HG02852 (cell line): ENCODE data around the gene DNAL1.
"Not testable (repeated sequence)": the region's sequence is repeated elsewhere in the genome, so short reads cannot be mapped to it uniquely, and the experiment has no call there.

Source experiments
- ATAC-seq: cut with Tn5 transposase; IDR thresholded peaks from one replicate; pipeline ENCODE4 v1.9.1; 2021; ENCODE audit warnings: mild to moderate bottlenecking, moderate library complexity; ENCODE audit not compliant: unreplicated experiment

DNAL1 gene

GRCh38 chr14:73644531-73645247 lies at the start of gene DNAL1:
TSS of gene DNAL1 (plus strand) at chr14:73644986. CDS start at chr14:73645040, 54 bp downstream.
- peak; percentile 96 for ATAC-seq

DNA sequence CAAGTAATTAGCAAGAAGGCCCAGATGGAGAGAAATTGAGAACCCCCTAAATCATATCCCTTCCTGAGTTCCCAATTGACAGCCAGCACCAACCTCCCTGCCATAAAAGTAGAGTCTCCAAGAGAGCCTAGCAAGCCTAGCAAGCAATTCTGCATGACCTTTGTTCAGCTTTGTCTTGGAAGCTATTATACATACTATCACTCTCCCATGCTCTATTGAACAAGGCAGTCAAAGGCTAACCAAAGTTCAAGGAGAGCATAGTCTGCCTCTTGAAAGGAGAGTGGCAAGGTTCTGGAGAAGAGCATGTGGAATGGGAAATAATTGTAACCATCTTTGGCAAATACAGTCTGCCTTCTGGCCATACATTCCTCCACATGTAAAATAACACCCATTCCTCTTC lies 45.3 kb upstream of the DNAL1 start:
- no peak for ATAC-seq

- ATAC-seq = no peak
Observed at GRCh38 chr14:73602994-73603393, 41.8 kb upstream of the DNAL1 start.

- no peak for ATAC-seq
Observed at GRCh38 chr14:73606271-73606670, 38.5 kb upstream of the DNAL1 start.

DNA sequence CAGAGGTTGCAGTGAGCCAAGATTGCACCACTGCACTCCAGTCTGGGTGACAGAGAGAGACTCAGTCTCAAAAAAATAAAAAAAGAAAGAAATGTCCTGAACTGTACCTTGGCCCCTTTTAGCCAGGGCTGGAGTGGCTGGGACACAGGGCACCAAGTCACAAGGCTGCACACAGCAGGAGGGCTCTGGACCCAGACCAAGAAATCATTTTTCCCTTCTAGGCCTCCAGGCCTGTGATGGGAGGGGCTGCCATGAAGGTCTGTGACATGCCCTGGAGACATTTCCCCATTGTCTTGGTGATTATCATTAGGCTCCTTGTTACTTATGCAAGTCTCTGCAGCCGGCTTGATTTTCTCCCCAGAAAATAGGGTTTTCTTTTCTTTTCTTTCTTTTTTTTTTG lies 37.5 kb upstream of the DNAL1 start:
- no peak for ATAC-seq

DNA sequence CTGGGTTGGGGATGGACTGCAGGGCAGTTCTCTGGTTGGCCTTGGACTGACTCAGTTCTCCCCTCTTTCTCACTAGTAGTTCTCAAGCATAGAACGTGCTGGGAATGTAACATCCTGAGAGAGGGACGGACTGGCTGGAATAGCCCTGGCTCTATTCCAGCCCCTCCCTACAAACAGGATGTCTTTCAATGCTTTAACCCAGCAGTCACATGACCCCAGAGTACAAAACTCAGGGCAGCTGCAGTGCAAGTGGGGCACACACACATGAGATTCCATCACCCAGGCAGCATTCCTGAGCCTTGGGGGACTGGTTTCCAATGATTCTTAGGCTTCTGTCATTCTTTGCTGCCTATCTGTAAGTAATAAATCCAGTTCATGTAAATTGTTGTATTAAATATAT lies 34.1 kb upstream of the DNAL1 start:
- no peak for ATAC-seq

DNA sequence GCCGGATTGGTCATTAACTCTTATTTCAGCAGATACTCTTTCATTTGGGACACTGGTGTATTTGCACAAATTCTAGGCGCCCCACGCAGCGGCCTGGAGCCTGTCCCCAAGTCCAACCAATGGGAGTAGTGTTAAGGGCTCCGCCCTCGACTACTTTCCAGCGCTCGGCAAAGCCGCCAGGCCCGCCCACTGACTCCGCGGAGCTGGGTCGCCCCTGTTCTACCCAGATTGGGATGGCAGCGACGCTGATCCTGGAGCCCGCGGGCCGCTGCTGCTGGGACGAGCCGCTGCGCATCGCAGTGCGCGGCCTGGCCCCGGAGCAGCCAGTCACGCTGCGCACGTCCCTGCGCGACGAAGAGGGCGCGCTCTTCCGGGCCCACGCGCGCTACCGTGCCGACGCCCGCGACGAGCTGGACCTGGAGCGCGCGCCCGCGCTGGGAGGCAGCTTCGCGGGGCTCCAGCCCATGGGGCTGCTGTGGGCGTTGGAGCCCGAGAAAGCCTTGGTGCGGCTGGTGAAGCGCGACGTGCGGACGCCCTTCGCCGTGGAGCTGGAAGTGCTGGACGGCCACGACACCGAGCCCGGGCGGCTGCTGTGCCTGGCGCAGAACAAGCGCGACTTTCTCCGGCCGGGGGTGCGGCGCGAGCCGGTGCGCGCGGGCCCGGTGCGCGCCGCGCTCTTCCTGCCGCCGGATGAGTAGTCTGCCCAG lies 32.3 kb upstream of the DNAL1 start, which contains the start of gene ACOT6:
Gene ACOT6, plus strand, starts transcription at position 179 of the 707 bp plus-strand sequence. Its CDS starts 55 bp downstream, at position 234.
- ATAC-seq = peak; percentile 76

DNA sequence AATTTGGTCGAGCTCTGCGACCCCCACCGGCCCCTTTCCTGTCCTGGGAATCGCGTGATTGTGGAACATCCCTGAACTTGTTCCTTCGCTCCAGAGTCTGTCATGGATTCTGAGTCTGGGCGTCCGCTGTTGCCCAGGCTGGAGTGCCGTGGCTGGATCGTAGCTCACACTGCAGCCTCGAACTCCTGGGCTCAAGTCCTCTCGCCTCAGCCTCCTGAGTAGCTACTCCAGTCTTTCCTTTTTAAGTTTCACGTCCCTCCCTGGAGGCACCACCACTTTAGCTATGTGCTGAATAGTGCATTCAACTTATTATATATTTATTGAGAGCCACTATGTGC lies 31.8 kb upstream of the DNAL1 start:
- peak; percentile 13 for ATAC-seq

- no peak for ATAC-seq
Observed at GRCh38 chr14:73613419-73613963, 31.3 kb upstream of the DNAL1 start.

DNA sequence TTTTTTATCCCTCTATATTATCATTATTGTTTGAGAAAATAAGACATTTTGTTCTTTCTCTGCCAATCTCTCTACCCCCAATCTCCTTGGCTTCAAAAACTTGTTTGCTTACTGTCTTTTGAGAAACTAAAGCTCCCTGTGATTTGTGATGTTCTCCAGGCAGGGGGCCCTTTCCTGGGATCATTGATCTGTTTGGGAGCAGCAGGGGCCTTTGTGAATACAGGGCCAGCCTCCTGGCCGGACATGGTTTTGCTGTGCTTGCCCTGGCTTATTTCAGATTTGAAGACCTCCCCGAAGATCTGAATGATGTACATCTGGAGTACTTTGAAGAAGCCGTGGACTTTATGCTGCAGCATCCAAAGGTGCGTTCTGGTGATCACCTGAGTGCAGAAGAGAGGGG lies 28.0 kb upstream of the DNAL1 start:
- ATAC-seq = no peak

DNA sequence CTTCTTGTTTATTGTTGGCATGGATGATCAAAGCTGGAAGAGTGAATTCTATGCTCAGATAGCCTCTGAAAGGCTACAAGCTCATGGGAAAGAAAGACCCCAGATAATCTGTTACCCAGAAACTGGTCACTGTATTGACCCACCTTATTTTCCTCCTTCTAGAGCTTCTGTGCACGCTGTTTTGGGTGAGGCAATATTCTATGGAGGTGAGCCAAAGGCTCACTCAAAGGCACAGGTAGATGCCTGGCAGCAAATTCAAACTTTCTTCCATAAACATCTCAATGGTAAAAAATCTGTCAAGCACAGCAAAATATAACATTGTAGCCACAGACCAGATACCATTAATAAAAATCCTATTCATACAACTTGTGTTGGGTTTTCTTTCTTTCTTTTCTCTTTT lies 25.3 kb upstream of the DNAL1 start:
- no peak for ATAC-seq

DNA sequence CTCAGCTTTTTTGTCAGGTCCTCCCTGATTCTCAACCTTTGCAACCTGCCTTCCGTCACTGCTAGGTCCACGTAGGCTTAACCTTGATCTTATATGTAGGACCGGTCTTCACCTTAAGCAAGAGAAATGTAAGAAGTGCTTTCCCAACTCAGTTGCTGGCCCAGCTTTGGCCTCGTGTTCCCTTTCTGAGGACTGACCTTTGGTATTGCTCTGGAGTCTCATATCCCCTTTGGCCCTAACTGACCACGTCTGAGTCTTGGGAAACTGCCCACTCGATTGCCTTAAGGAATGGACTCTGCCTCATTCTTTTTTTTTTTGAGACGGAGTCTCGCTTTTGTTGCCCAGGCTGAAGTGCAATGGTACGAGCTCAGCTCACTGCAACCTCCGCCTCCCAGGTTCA lies 24.5 kb upstream of the DNAL1 start:
- no peak for ATAC-seq

- no peak for ATAC-seq
Observed at GRCh38 chr14:73623504-73624054, 21.2 kb upstream of the DNAL1 start.

DNA sequence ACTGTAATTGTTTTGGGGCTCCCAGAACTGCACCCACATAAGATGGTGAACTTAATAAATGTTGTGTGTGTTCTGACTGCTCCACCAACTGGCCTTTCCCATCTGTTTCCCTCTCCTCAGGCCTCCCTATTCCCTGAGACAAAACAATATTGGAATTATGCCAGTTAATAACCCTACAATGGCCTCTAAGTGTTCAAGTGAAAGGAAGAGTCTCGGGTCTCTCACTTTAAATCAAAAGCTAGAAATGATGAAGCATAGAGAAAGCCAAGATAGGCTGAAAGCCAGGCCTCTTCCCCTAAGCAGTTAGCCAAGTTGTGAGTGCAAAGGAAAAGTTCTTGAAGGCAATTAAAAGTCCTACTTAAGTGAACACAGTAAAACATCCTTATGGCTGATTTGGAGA lies 19.1 kb upstream of the DNAL1 start:
- no peak for ATAC-seq

DNA sequence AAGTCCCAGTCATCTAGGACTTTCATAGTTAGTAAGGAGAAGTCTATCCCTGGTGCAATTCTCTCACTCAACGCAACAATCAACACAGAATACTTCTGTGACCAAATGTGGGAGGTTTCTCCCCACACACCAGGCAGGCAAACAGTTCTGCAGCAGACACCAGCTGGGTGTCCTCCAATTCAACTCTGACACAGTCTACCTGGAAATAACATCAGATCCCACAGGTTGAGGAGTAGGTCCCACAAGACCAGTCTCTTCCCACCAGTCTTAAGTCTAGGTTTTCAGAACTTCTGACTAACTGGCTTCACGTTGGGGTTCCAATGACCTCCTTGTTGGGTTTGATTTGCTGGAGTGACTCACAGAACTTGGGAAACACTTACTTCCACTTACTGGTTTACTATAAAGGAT lies 17.6 kb upstream of the DNAL1 start:
- peak; percentile 44 for ATAC-seq

- no peak for ATAC-seq
Observed at GRCh38 chr14:73630009-73630780, 14.6 kb upstream of the DNAL1 start.

- ATAC-seq = peak; percentile 55
Observed at GRCh38 chr14:73633116-73634010, 11.4 kb upstream of the DNAL1 start.

GRCh38 chr14:73634011-73634833 lies 10.6 kb upstream of the DNAL1 start:
- no peak for ATAC-seq

DNA sequence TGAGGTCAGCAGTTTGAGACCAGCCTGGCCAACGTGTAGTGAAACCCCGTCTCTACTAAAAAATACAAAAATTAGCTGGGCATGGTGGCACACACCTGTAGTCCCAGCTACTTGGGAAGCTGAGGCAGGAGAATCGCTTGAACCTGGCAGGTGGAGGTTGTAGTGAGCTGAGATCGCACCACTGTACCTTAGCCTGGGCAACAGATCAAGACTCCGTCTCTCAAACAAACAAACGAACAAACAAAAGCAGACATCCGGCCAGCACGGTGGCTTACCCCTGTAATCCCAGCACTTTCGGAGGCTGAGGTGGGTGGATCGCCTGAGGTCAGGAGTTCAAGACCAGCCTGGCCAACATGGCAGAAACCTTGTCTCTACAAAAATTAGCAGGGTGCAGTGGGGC lies 8.4 kb upstream of the DNAL1 start:
- ATAC-seq = not testable (repeated sequence)
